GM23248 (cell line): ENCODE results near the gene CYP51A1. TPM values are rescaled to one million over a fixed set of nuclear protein-coding genes. Genes with fewer than 3 reads are reported as not detected.
"Not testable (repeated sequence)": the region's sequence is repeated elsewhere in the genome, so short reads cannot be mapped to it uniquely, and the experiment has no call there.

Experiments
- DNase-seq: peaks from one replicate; pipeline ENCODE4 v3.0.0-alpha.2; 2015
- H2AFZ ChIP-seq: fragments of 200-600 bp; sonication (generic); 2 replicates; pipeline ENCODE4 v1.6.1; 2016; ENCODE audit warnings: antibody characterized with exemption
- H3F3A ChIP-seq: fragments of 200-600 bp; sonication (generic); 2 replicates; pipeline ENCODE4 v1.6.1; 2016; ENCODE audit warnings: mild to moderate bottlenecking, antibody characterized with exemption, mixed run types; ENCODE audit not compliant: insufficient read depth
- H3K27ac ChIP-seq: fragments of 200-600 bp; sonication (generic); 2 replicates; pipeline ENCODE4 v1.5.1; 2016; ENCODE audit warnings: mild to moderate bottlenecking
- H3K27me3 ChIP-seq: fragments of 200-600 bp; sonication (generic); replicated peaks from 2 replicates; pipeline ENCODE4 v1.6.1; 2016; ENCODE audit warnings: mild to moderate bottlenecking; ENCODE audit not compliant: insufficient read depth
- H3K36me3 ChIP-seq: fragments of 200-600 bp; sonication (generic); 2 replicates; pipeline ENCODE4 v1.6.1; 2016; ENCODE audit warnings: low read depth, mild to moderate bottlenecking
- H3K4me1 ChIP-seq: fragments of 200-600 bp; sonication (generic); 2 replicates; pipeline ENCODE4 v1.6.1; 2016; ENCODE audit warnings: mild to moderate bottlenecking; ENCODE audit not compliant: insufficient read depth
- H3K4me2 ChIP-seq: fragments of 200-600 bp; sonication (generic); one replicate; pipeline ENCODE4 v1.6.1; 2016; ENCODE audit warnings: mild to moderate bottlenecking; ENCODE audit not compliant: unreplicated experiment
- H3K4me3 ChIP-seq: fragments of 200-600 bp; sonication (generic); 2 replicates; pipeline ENCODE4 v1.5.1; 2016; ENCODE audit warnings: mild to moderate bottlenecking
- H3K79me2 ChIP-seq: fragments of 200-600 bp; sonication (generic); 2 replicates; pipeline ENCODE4 v1.6.1; 2016; ENCODE audit warnings: mild to moderate bottlenecking; ENCODE audit not compliant: insufficient read depth
- H3K9ac ChIP-seq: fragments of 200-600 bp; sonication (generic); 2 replicates; pipeline ENCODE4 v1.6.1; 2016; ENCODE audit warnings: mild to moderate bottlenecking
- H3K9me2 ChIP-seq: fragments of 200-600 bp; sonication (generic); 2 replicates; pipeline ENCODE4 v1.6.1; 2016; ENCODE audit warnings: mixed run types, mild to moderate bottlenecking, moderate library complexity; ENCODE audit not compliant: insufficient read depth
- H3K9me3 ChIP-seq: fragments of 200-600 bp; sonication (generic); one replicate; pipeline ENCODE4 v1.6.1; 2017; ENCODE audit warnings: low read depth
- H4K20me1 ChIP-seq: fragments of 200-600 bp; sonication (generic); 2 replicates; pipeline ENCODE4 v1.6.0; 2016; ENCODE audit not compliant: insufficient read depth
- EZH2 ChIP-seq: fragments of 200-600 bp; sonication (generic); IDR thresholded peaks from 2 replicates; pipeline ENCODE4 v1.6.1; 2018; ENCODE audit warnings: antibody characterized with exemption, mild to moderate bottlenecking; ENCODE audit not compliant: insufficient read depth, poor library complexity, severe bottlenecking
- EZH2phosphoT487 ChIP-seq: fragments of 200-600 bp; sonication (generic); IDR thresholded peaks from 2 replicates; pipeline ENCODE4 v1.6.1; 2018; ENCODE audit warnings: antibody characterized with exemption, moderate library complexity, mild to moderate bottlenecking, low read depth; ENCODE audit not compliant: insufficient read depth
- WGBS, 2 experiments: methylation state at CpG; one replicate each; pipeline ENCODE4 v1.1.6; 2015 to 2017; ENCODE audit warnings: low lambda C conversion rate in 2 of 2, low coverage in 1 of 2; ENCODE audit errors: missing lambda C conversion rate in 2 of 2; 5-methylcytosine and 5-hydroxymethylcytosine counted together
- in situ Hi-C: fragments of 300-500 bp; cut with MboI; formaldehyde crosslinking; loops from 2 replicates; pipeline ENCODE4 v1.15.0; 2020
- polyA plus RNA-seq: library from polyadenylated mRNA; unstranded; fragments of >200 nt; fragmentation: Nextera tagmentation; extraction: Ambion mirVana; gene quantifications from 2 replicates; pipeline ENCODE4 v1.2.1, GENCODE V29; 2016
- total RNA-seq: library from RNA; depleted of rRNA; stranded (reverse); fragments of >200 nt; shearing (Covaris generic); gene quantifications from 2 replicates; pipeline ENCODE4 v1.2.3, GENCODE V29; 2014

CYP51A1 gene
- total and polyA plus RNA-seq, 2 experiments from 2014 or later, result 65.6 to 67.8 TPM

DNA sequence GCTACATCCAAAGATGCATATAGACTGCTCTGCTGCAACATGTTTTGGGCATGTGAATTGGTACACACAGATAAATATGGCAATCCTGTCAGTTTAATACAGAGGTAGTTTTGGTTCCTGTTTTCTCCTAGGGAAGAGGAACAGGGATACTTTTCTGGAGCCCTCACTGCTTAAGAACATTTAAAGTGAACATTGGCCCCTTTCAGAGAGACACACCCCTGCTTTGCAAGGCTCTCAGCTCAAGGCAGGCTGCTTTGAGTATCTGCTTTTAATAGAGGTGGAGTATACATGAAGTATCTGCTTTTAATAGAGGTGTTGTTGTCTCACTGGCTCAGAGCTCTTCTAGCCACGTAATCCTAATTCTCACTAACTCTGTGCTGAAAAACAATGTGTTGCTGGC lies 38.9 kb downstream of the CYP51A1 start:
- DNase-seq, result no peak
- Histone ChIP-seq H3K9me2 (no peaks in the 10 kb centered on the region), H4K20me1 (no peaks in the 10 kb centered on the region), H3K79me2 (no peaks in the 10 kb centered on the region), H3K27ac (no peak overlapping the region), H3K4me1 (no peaks in the 10 kb centered on the region; the same call in 1 of the 2 replicates), H3K4me2 (no peak overlapping the region), H2AFZ (no peak overlapping the region), H3K9me3 (no peaks in the 10 kb centered on the region), H3K9ac (no peak overlapping the region), H3K36me3 (peaks cover 41% of the 10 kb centered on the region), H3K4me3 (no peak overlapping the region), H3F3A (no peaks in the 10 kb centered on the region), H3K27me3 (no peaks in the 10 kb centered on the region)
- WGBS, 2 experiments, result 94 to 100% methylated on average over 1 of the region's 1 CpG
- TF ChIP-seq EZH2, result no peak
- no peak for TF ChIP-seq EZH2phosphoT487
- in situ Hi-C loops, result no loop called here

- no peak overlapping the region for H3K4me2 ChIP-seq
- no peak overlapping the region for H3K9ac ChIP-seq
- in situ Hi-C loops, result no loop called here
- no peak for TF ChIP-seq EZH2
- no peak for TF ChIP-seq EZH2phosphoT487
- no peak overlapping the region for H3K27ac ChIP-seq
- H2AFZ ChIP-seq, result no peak overlapping the region
- 95 to 96% methylated on average over 1 of the region's 1 CpG for WGBS, 2 experiments
- H4K20me1 ChIP-seq, result no peaks in the 10 kb centered on the region
- no peaks in the 10 kb centered on the region for H3K27me3 ChIP-seq
- H3K79me2 ChIP-seq, result no peaks in the 10 kb centered on the region
- H3F3A ChIP-seq, result no peaks in the 10 kb centered on the region
- no peaks in the 10 kb centered on the region for H3K9me3 ChIP-seq
- H3K4me1 ChIP-seq, result no peaks in the 10 kb centered on the region; the same call in 1 of the 2 replicates
- peak; percentile 1 for DNase-seq
- H3K9me2 ChIP-seq, result no peaks in the 10 kb centered on the region
- H3K36me3 ChIP-seq, result peaks cover 40% of the 10 kb centered on the region
- no peak overlapping the region for H3K4me3 ChIP-seq
These were observed 42.1 kb downstream of the CYP51A1 start for GRCh38 chr7:92092210-92092609.

DNA sequence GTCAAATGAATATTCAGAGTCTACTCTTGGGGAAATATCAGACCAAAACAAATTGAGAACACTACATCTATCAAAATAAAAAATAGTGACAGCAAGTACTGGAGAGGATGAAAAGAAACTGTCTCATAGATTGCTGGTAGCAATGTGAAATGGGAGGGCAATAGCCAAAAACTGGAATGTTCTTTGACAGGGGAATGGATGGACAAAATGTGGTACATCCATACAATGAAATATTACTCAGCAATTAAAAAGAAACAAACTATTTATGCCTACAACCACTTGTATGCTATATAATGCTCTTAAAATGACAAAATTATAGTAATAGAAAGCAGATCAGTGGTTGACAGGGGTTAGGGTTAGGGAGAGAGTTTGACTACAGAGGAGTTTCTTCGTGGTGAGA lies 46.0 kb downstream of the CYP51A1 start:
- Histone ChIP-seq H3K4me2 (no peak overlapping the region), H3F3A (no peaks in the 10 kb centered on the region), H3K27me3 (no peaks in the 10 kb centered on the region), H3K9ac (no peak overlapping the region), H3K9me2 (no peaks in the 10 kb centered on the region), H4K20me1 (no peaks in the 10 kb centered on the region), H3K4me3 (no peak overlapping the region), H3K9me3 (no peaks in the 10 kb centered on the region), H3K27ac (no peak overlapping the region), H3K79me2 (no peaks in the 10 kb centered on the region), H3K36me3 (peaks cover 64% of the 10 kb centered on the region), H3K4me1 (no peaks in the 10 kb centered on the region; the same call in 1 of the 2 replicates), H2AFZ (no peak overlapping the region)
- DNase-seq, result no peak
- WGBS, 2 experiments, result 94 to 100% methylated on average over 1 of the region's 1 CpG
- TF ChIP-seq EZH2 (no peak), EZH2phosphoT487 (no peak)
- in situ Hi-C loops, result no loop called here

GRCh38 chr7:92083922-92084321 lies 50.4 kb downstream of the CYP51A1 start:
- H2AFZ ChIP-seq, H3K79me2 ChIP-seq, H3K4me1 ChIP-seq, H3K9ac ChIP-seq, in situ Hi-C loops, H3K27me3 ChIP-seq, H4K20me1 ChIP-seq, H3K9me2 ChIP-seq, H3K4me2 ChIP-seq, H3F3A ChIP-seq, DNase-seq, H3K27ac ChIP-seq, H3K9me3 ChIP-seq, H3K4me3 ChIP-seq: not testable (repeated sequence)
- 97 to 98% methylated on average over 6 of the region's 6 CpGs for WGBS, 2 experiments
- H3K36me3 ChIP-seq, result peaks cover 68% of the 10 kb centered on the region

DNA sequence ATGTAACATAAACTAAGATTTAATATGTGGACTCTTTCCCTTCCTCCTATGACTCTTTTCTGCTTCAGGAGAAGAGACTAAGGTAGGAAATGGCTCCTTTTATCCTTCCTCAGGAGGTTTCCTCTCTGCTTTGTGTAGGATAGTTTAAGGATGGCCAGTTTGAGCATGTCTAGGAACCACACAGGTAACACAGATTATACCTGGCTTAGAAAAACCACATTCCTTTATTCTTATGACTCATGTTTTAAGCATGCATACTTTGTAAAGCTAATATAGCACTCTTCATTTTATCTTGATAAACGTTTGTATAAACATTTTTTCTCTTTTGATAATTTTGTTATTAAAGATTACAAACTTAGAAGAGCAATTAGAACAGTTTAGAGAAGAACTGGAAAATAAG lies 57.8 kb downstream of the CYP51A1 start:
- Histone ChIP-seq H3K4me3 (no peak overlapping the region), H3K27ac (no peak overlapping the region), H3K4me1 (no peaks in the 10 kb centered on the region), H3K9ac (no peak overlapping the region), H4K20me1 (no peaks in the 10 kb centered on the region), H3K27me3 (no peaks in the 10 kb centered on the region), H3F3A (0 out of 2 replicates have a peak, but pooled peaks cover 5% of the 10 kb centered on the region), H3K79me2 (no peaks in the 10 kb centered on the region), H2AFZ (no peak overlapping the region), H3K4me2 (no peak overlapping the region), H3K9me3 (no peaks in the 10 kb centered on the region), H3K9me2 (no peaks in the 10 kb centered on the region), H3K36me3 (peaks cover 22% of the 10 kb centered on the region)
- in situ Hi-C loops, result no loop called here
- WGBS, 2 experiments, result 45 to 50% methylated on average over 1 of the region's 1 CpG
- TF ChIP-seq EZH2 (no peak), EZH2phosphoT487 (no peak)
- no peak for DNase-seq
